ENCODE data around the gene MKI67. TPM values are rescaled to one million over a fixed set of nuclear protein-coding genes. Genes with fewer than 3 reads are reported as not detected.

Gene MKI67
- polyA plus RNA-seq, 1 donor (not counting 4 experiments of a cell fraction or from before 2014, with no cell fraction given): 10.4 TPM

- H3K9me3 ChIP-seq (ENCODE audit: control insufficient read depth, low read depth, low read length): no peaks in the 10 kb centered on the region
- no peak for TF ChIP-seq EZH2 (IDR thresholded peaks at IDR 0.05; ENCODE audit: low read length)
- no peak for TF ChIP-seq CTCF (optimal IDR thresholded peaks at IDR 0.05 in 1 of 3, IDR thresholded peaks at IDR 0.05 in 1 of 3, conservative IDR thresholded peaks at IDR 0.05 in 1 of 3; ENCODE audit: extremely low read depth in 1 of 3, insufficient read depth in 2 of 3, low read length in 3 of 3)
- peaks cover 6 to 20% of the 10 kb centered on the region in 2 experiments for H3K36me3 ChIP-seq (ENCODE audit: control insufficient read depth in 2 of 2, extremely low read depth in 1 of 2, insufficient read depth in 2 of 2, low read length in 2 of 2)
- H3K9ac ChIP-seq (ENCODE audit: control insufficient read depth, extremely low read depth, insufficient read depth, low read length): peak overlapping the region; percentile 95
- peak overlapping the region; percentile 96 for H3K4me2 ChIP-seq (ENCODE audit: control insufficient read depth, extremely low read depth, insufficient read depth, low read depth, low read length)
- H4K20me1 ChIP-seq (ENCODE audit: control insufficient read depth, extremely low read depth, insufficient read depth, low read length): no peaks in the 10 kb centered on the region
- H3K79me2 ChIP-seq (ENCODE audit: control insufficient read depth, insufficient read depth, low read length): peaks cover 29% of the 10 kb centered on the region
- H3K4me1 ChIP-seq (ENCODE audit: control insufficient read depth, extremely low read depth, insufficient read depth, low read length): peaks cover 31% of the 10 kb centered on the region
- dilution Hi-C loops (cut with MboI; ENCODE audit: extremely low pct_ligation_motif_present, low sequenced_read_pairs): no loop called here
- peak overlapping the region; percentile 51 for H2AFZ ChIP-seq (ENCODE audit: control insufficient read depth, low read length)
- H3K9me1 ChIP-seq (ENCODE audit: control insufficient read depth, extremely low read depth, insufficient read depth, low read length): no peaks in the 10 kb centered on the region
- peak overlapping the region in 2 of 3 experiments; percentile 62 to 94 for H3K4me3 ChIP-seq (ENCODE audit: control insufficient read depth in 2 of 3, extremely low read depth in 1 of 3, insufficient read depth in 2 of 3, low read depth in 1 of 3, low read length in 3 of 3)
- peak overlapping the region; percentile 97 for H3K27ac ChIP-seq (ENCODE audit: control insufficient read depth, insufficient read depth, low read length)
- no peaks in the 10 kb centered on the region for H3K27me3 ChIP-seq (ENCODE audit: control insufficient read depth, extremely low read depth, insufficient read depth, low read length)
- FAIRE-seq (no peak), DNase-seq (ENCODE audit: low read depth, low spot score) (no peak)
Measured at GRCh38 chr10:128046953-128047290, 79.3 kb downstream of the MKI67 start.

Other genes starting within 250 kb of the MKI67 start
- gene CLRN3, start 233.5 kb downstream of the MKI67 start, polyA plus RNA-seq: not detected in 3 replicates
- gene PTPRE, start 219.3 kb downstream of the MKI67 start, polyA plus RNA-seq: 10.5 to 16.0 TPM (median 15.1 TPM) in 3 replicates